ENCODE measurements around the gene NR3C1.

NR3C1 gene

GRCh38 chr5:143306040-143306439, 97.4 kb downstream of the NR3C1 start:
- Histone ChIP-seq H3K27me3 (ENCODE audit: control insufficient read depth in 1 of 2, insufficient read depth in 2 of 2, low read length in 2 of 2) (no peaks in the 10 kb centered on the region), H3K27ac (ENCODE audit: low read length) (no peak overlapping the region), H3K9ac (ENCODE audit: low read length in 2 of 2) (no peak overlapping the region), H3K36me3 (ENCODE audit: control insufficient read depth in 2 of 2, insufficient read depth in 2 of 2, low read length in 2 of 2) (peaks cover 3 to 8% of the 10 kb centered on the region in 2 donors), H3K4me1 (ENCODE audit: control insufficient read depth, insufficient read depth, low read length) (no peaks in the 10 kb centered on the region), H3K4me3 (ENCODE audit: low read length in 2 of 2) (no peak overlapping the region), H3K9me3 (ENCODE audit: control insufficient read depth in 2 of 2, low read length in 2 of 2) (no peaks in the 10 kb centered on the region)

DNA sequence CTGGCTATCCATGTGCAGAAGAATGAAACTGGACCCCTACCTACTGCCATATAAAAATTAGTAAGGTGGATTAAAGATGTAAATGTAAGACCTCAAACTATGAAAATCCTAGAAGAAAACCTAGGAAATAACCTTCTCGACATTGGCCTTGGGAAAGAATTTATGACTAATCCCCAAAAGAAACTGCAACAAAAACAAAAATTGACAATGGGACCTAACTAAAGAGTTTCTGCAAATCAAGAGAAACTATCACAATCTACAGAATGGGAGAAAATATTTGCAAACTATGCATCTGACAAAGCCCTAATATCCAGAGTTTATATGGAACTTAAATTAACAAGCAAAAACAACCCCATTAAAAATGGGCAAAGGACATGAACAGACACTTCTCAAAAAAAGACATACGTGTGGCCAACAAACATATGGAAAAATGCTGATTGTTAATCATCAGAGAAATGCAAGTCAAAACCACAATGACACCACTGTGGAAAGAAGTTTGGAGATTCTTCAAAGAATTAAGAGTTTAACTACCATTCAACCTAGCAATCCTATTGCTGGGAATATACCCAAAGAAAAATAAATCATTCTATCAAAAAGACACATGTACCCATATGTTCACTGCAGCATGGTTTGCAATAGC, 98.5 kb downstream of the NR3C1 start:
- Histone ChIP-seq H3K4me1 (ENCODE audit: control insufficient read depth, insufficient read depth, low read length) (no peaks in the 10 kb centered on the region), H3K36me3 (ENCODE audit: control insufficient read depth in 2 of 2, insufficient read depth in 2 of 2, low read length in 2 of 2) (peaks cover 6 to 12% of the 10 kb centered on the region in 2 donors), H3K4me3 (ENCODE audit: low read length in 2 of 2) (no peak overlapping the region)

DNA sequence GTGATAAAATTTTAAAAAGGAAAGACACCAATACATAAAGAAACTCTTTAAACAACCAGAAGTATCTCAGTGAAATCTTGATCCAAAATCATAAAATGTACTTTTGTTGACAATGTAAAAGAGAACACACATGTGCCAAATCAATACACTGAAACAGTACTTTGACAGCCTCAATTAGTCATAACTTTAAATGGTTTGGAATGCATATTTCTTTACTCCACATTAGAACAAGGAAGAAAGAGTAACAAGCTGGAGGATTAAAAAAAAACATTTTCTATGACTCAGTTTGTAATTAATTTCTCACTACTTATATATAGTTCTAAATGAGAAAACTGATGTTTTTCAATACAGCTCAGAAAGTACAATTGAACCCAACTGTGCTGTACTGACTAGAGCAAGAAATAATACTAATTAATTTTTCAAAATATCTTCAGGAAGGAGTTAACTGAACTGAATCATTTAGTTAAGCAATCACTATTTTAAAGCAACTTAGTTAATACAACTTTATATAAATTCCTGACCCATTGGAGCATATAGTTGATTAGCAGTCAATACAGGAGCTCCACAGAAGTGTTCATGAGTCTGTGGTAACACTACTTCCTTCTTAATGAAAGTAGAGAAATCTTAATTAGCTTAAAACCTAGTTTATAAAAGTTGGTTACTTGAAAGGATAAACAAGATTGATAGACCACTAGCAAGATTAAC, 101.0 kb downstream of the NR3C1 start:
- Histone ChIP-seq H3K36me3 (ENCODE audit: control insufficient read depth in 2 of 2, insufficient read depth in 2 of 2, low read length in 2 of 2) (peaks cover 13 to 24% of the 10 kb centered on the region in 2 donors), H3K9me3 (ENCODE audit: control insufficient read depth in 2 of 2, low read length in 2 of 2) (no peaks in the 10 kb centered on the region)

More for the DNA sequence above, 98.5 kb downstream of the NR3C1 start:
- no peak overlapping the region for H3K9ac ChIP-seq (ENCODE audit: low read length in 2 of 2)
- no peaks in the 10 kb centered on the region for H3K27me3 ChIP-seq (ENCODE audit: control insufficient read depth in 1 of 2, insufficient read depth in 2 of 2, low read length in 2 of 2)
- no peaks in the 10 kb centered on the region for H3K9me3 ChIP-seq (ENCODE audit: control insufficient read depth in 2 of 2, low read length in 2 of 2)
- H3K27ac ChIP-seq (ENCODE audit: low read length), result no peak overlapping the region

GRCh38 chr5:143297756-143298155, 105.7 kb downstream of the NR3C1 start:
- Histone ChIP-seq H3K9ac (ENCODE audit: low read length in 2 of 2) (no peak overlapping the region), H3K36me3 (ENCODE audit: control insufficient read depth in 2 of 2, insufficient read depth in 2 of 2, low read length in 2 of 2) (peaks cover 21 to 33% of the 10 kb centered on the region in 2 donors), H3K4me3 (ENCODE audit: low read length in 2 of 2) (no peak overlapping the region), H3K27ac (ENCODE audit: low read length) (no peak overlapping the region), H3K27me3 (ENCODE audit: control insufficient read depth in 1 of 2, insufficient read depth in 2 of 2, low read length in 2 of 2) (no peaks in the 10 kb centered on the region), H3K4me1 (ENCODE audit: control insufficient read depth, insufficient read depth, low read length) (no peaks in the 10 kb centered on the region), H3K9me3 (ENCODE audit: control insufficient read depth in 2 of 2, low read length in 2 of 2) (no peaks in the 10 kb centered on the region)

More for the DNA sequence above, 101.0 kb downstream of the NR3C1 start:
- Histone ChIP-seq H3K4me1 (ENCODE audit: control insufficient read depth, insufficient read depth, low read length) (no peaks in the 10 kb centered on the region), H3K27me3 (ENCODE audit: control insufficient read depth in 1 of 2, insufficient read depth in 2 of 2, low read length in 2 of 2) (no peaks in the 10 kb centered on the region), H3K4me3 (ENCODE audit: low read length in 2 of 2) (no peak overlapping the region), H3K9ac (ENCODE audit: low read length in 2 of 2) (no peak overlapping the region), H3K27ac (ENCODE audit: low read length) (no peak overlapping the region)

- Histone ChIP-seq H3K9me3 (ENCODE audit: control insufficient read depth in 2 of 2, low read length in 2 of 2) (no peaks in the 10 kb centered on the region), H3K27ac (ENCODE audit: low read length) (no peak overlapping the region), H3K4me3 (ENCODE audit: low read length in 2 of 2) (no peak overlapping the region), H3K27me3 (ENCODE audit: control insufficient read depth in 1 of 2, insufficient read depth in 2 of 2, low read length in 2 of 2) (no peaks in the 10 kb centered on the region), H3K9ac (ENCODE audit: low read length in 2 of 2) (no peak overlapping the region), H3K4me1 (ENCODE audit: control insufficient read depth, insufficient read depth, low read length) (no peaks in the 10 kb centered on the region), H3K36me3 (ENCODE audit: control insufficient read depth in 2 of 2, insufficient read depth in 2 of 2, low read length in 2 of 2) (peaks cover 4 to 15% of the 10 kb centered on the region in 2 donors)
Measured at GRCh38 chr5:143290125-143290524, 113.4 kb downstream of the NR3C1 start.

DNA sequence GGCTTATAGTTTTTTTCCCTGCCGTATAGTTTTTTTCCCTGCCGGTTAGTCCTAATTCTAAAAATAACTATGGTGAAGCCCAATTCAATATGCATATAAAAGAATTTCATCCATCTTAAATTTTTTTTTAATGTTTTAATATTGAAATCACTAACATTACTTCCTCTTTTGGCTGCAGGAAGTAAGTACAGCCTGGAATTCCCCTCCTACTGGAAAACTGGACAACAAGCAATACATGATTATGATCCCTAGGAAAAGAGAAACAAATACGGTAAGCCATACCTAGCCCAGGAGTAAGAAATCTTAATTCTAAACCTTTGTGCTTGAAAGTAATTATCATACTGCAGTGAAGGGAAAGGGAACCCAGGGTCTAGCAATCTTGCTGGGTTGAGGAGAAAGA, 119.0 kb downstream of the NR3C1 start:
- H3K4me3 ChIP-seq (ENCODE audit: low read length in 2 of 2), result no peak overlapping the region
- no peaks in the 10 kb centered on the region for H3K4me1 ChIP-seq (ENCODE audit: control insufficient read depth, insufficient read depth, low read length)
- H3K27me3 ChIP-seq (ENCODE audit: control insufficient read depth in 1 of 2, insufficient read depth in 2 of 2, low read length in 2 of 2), result no peaks in the 10 kb centered on the region
- H3K36me3 ChIP-seq (ENCODE audit: control insufficient read depth in 2 of 2, insufficient read depth in 2 of 2, low read length in 2 of 2), result peaks cover 5 to 9% of the 10 kb centered on the region in 2 donors
- no peak overlapping the region for H3K9ac ChIP-seq (ENCODE audit: low read length in 2 of 2)
- H3K9me3 ChIP-seq (ENCODE audit: control insufficient read depth in 2 of 2, low read length in 2 of 2), result no peaks in the 10 kb centered on the region
- no peak overlapping the region for H3K27ac ChIP-seq (ENCODE audit: low read length)

DNA sequence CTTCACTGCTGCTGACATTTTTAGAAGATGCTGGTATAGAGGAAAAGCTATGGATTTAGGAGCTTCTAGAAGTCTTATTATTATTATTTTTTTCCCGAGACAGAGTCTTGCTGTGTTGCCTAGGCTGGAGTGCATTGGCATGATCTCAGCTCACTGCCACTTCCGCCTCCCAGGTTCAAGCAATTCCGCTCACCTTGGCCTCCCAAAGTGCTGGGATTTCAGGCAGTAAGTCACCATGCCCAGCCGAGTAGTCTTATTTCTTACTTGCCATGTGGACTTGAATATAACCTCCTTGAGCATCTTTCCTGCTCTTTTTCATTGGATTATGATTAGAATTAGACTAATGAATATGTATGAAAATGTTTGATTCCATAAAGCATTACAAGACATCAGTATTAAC, 119.5 kb downstream of the NR3C1 start:
- H3K27ac ChIP-seq (ENCODE audit: low read length), result no peak overlapping the region
- H3K36me3 ChIP-seq (ENCODE audit: control insufficient read depth in 2 of 2, insufficient read depth in 2 of 2, low read length in 2 of 2), result peaks cover 5 to 9% of the 10 kb centered on the region in 2 donors
- H3K4me1 ChIP-seq (ENCODE audit: control insufficient read depth, insufficient read depth, low read length), result no peaks in the 10 kb centered on the region
- H3K9me3 ChIP-seq (ENCODE audit: control insufficient read depth in 2 of 2, low read length in 2 of 2), result no peaks in the 10 kb centered on the region
- H3K27me3 ChIP-seq (ENCODE audit: control insufficient read depth in 1 of 2, insufficient read depth in 2 of 2, low read length in 2 of 2), result no peaks in the 10 kb centered on the region
- no peak overlapping the region for H3K9ac ChIP-seq (ENCODE audit: low read length in 2 of 2)
- H3K4me3 ChIP-seq (ENCODE audit: low read length in 2 of 2), result no peak overlapping the region

DNA sequence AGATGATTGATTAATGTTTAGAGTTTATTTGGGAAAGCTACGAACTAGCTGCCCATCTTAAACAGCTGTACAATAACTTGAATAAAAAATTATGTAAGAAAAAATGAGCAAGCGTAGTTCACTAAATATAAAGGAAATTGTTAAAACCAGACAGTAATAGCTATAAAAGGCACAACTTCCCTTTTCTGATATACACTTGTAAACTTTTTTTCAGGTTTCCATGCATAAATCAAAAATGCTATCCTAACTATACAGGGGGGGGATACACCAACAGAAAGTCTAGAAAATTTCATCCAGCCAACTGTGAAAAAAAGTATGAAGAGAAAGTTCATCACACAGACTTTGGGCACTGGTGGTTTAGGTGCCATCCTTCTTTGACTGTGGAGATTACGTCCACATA, 122.3 kb downstream of the NR3C1 start:
- Histone ChIP-seq H3K4me1 (ENCODE audit: control insufficient read depth, insufficient read depth, low read length) (no peaks in the 10 kb centered on the region), H3K9me3 (ENCODE audit: control insufficient read depth in 2 of 2, low read length in 2 of 2) (no peaks in the 10 kb centered on the region), H3K27ac (ENCODE audit: low read length) (no peak overlapping the region), H3K27me3 (ENCODE audit: control insufficient read depth in 1 of 2, insufficient read depth in 2 of 2, low read length in 2 of 2) (no peaks in the 10 kb centered on the region), H3K36me3 (ENCODE audit: control insufficient read depth in 2 of 2, insufficient read depth in 2 of 2, low read length in 2 of 2) (peaks cover 5 to 9% of the 10 kb centered on the region in 2 donors), H3K9ac (ENCODE audit: low read length in 2 of 2) (no peak overlapping the region), H3K4me3 (ENCODE audit: low read length in 2 of 2) (no peak overlapping the region)

DNA sequence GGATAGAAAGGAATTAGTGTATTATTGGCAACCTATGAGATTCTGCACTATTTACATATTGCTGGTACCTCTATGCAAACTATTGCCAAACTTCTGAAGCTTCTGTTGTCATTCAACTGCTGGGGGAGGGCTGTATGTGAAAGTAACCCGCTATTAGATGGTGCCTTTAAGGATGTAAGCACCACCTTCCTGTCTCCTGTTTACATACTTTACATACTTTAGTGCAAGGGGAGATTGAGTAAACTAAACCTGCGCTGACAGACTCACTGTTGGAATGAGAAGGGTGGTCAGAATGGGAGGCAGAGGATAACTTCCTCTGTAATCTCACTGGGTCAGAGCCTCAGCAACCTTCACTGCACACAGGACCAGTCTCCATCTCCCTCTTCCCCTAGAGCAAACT, 123.8 kb downstream of the NR3C1 start:
- H3K9ac ChIP-seq (ENCODE audit: low read length in 2 of 2), result no peak overlapping the region
- no peak overlapping the region for H3K27ac ChIP-seq (ENCODE audit: low read length)
- no peak overlapping the region for H3K4me3 ChIP-seq (ENCODE audit: low read length in 2 of 2)
- H3K27me3 ChIP-seq (ENCODE audit: control insufficient read depth in 1 of 2, insufficient read depth in 2 of 2, low read length in 2 of 2), result no peaks in the 10 kb centered on the region
- H3K36me3 ChIP-seq (ENCODE audit: control insufficient read depth in 2 of 2, insufficient read depth in 2 of 2, low read length in 2 of 2), result peaks cover 5 to 9% of the 10 kb centered on the region in 2 donors
- no peaks in the 10 kb centered on the region for H3K4me1 ChIP-seq (ENCODE audit: control insufficient read depth, insufficient read depth, low read length)
- H3K9me3 ChIP-seq (ENCODE audit: control insufficient read depth in 2 of 2, low read length in 2 of 2), result no peaks in the 10 kb centered on the region

DNA sequence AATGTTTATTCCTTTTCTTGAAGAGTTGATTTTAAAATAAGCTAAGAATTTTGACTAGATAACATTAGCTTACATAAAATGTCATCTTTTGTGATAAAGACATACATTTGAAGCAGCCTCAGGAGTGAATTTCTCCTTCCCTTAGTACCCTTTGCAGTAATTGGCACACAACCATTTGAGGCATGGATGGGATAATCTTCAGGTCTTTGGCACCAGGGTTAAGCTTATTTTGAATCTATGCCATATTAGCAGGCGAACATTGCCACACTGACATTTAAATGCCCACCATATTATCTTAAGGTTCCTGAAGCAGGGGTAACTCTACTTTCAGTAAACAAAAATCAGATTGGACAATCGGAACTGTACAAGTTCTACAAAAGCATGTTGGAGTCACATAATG, 126.0 kb downstream of the NR3C1 start:
- Histone ChIP-seq H3K27ac (ENCODE audit: low read length) (no peak overlapping the region), H3K9ac (ENCODE audit: low read length in 2 of 2) (no peak overlapping the region), H3K9me3 (ENCODE audit: control insufficient read depth in 2 of 2, low read length in 2 of 2) (no peaks in the 10 kb centered on the region), H3K4me3 (ENCODE audit: low read length in 2 of 2) (no peak overlapping the region), H3K4me1 (ENCODE audit: control insufficient read depth, insufficient read depth, low read length) (no peaks in the 10 kb centered on the region), H3K27me3 (ENCODE audit: control insufficient read depth in 1 of 2, insufficient read depth in 2 of 2, low read length in 2 of 2) (no peaks in the 10 kb centered on the region), H3K36me3 (ENCODE audit: control insufficient read depth in 2 of 2, insufficient read depth in 2 of 2, low read length in 2 of 2) (peaks cover 2 to 6% of the 10 kb centered on the region in 2 donors)
